DOHH2 (cell line): ENCODE data around the gene STPG2.

ENCODE experiments used
- H3F3A ChIP-seq: fragments of 200-600 bp; sonication (generic), shearing (Covaris generic); 2 replicates; pipeline ENCODE4 v1.6.0; 2016; ENCODE audit warnings: antibody characterized with exemption, mild to moderate bottlenecking; ENCODE audit not compliant: control insufficient read depth, insufficient read depth
- H3K27ac ChIP-seq: fragments of 200-600 bp; sonication (generic); 2 replicates; pipeline ENCODE4 v1.5.1; 2014; ENCODE audit warnings: low read depth, mild to moderate bottlenecking, low read length, moderate library complexity
- H3K27me3 ChIP-seq: fragments of 200-600 bp; sonication (generic); 2 replicates; pipeline ENCODE4 v1.6.1; 2014; ENCODE audit warnings: mild to moderate bottlenecking, low read length, mixed read lengths; ENCODE audit not compliant: control insufficient read depth
- H3K36me3 ChIP-seq: fragments of 200-600 bp; sonication (generic); 2 replicates; pipeline ENCODE4 v1.6.1; 2014; ENCODE audit warnings: mild to moderate bottlenecking, low read length, moderate library complexity, mixed read lengths; ENCODE audit not compliant: control insufficient read depth
- H3K4me1 ChIP-seq: fragments of 200-600 bp; sonication (generic); 2 replicates; pipeline ENCODE4 v1.6.1; 2014; ENCODE audit warnings: mild to moderate bottlenecking, low read length, mixed read lengths; ENCODE audit not compliant: control insufficient read depth
- H3K4me2 ChIP-seq: fragments of 200-600 bp; sonication (generic); 2 replicates; pipeline ENCODE4 v1.6.0; 2014; ENCODE audit warnings: mild to moderate bottlenecking, low read length, moderate library complexity
- H3K4me3 ChIP-seq: fragments of 200-600 bp; sonication (generic); 2 replicates; pipeline ENCODE4 v1.5.1; 2014; ENCODE audit warnings: mild to moderate bottlenecking, low read length, mixed read lengths
- H3K79me2 ChIP-seq: fragments of 200-600 bp; sonication (generic); 2 replicates; pipeline ENCODE4 v1.6.1; 2014; ENCODE audit warnings: mild to moderate bottlenecking, low read length, mixed read lengths; ENCODE audit not compliant: control insufficient read depth
- H3K9me2 ChIP-seq: fragments of 200-600 bp; sonication (generic); replicated peaks from 2 replicates; pipeline ENCODE4 v1.6.1; 2014; ENCODE audit warnings: mild to moderate bottlenecking, low read length, mixed read lengths; ENCODE audit not compliant: control insufficient read depth
- H3K9me3 ChIP-seq: fragments of 200-600 bp; sonication (generic); 2 replicates; pipeline ENCODE4 v1.6.1; 2014; ENCODE audit warnings: antibody characterized with exemption, low read length, mixed read lengths; ENCODE audit not compliant: control insufficient read depth, insufficient read depth
- H4K20me1 ChIP-seq: fragments of 200-600 bp; sonication (generic); 2 replicates; pipeline ENCODE4 v1.6.0; 2014; ENCODE audit warnings: low read depth, mild to moderate bottlenecking, antibody characterized with exemption, low read length, moderate library complexity; ENCODE audit not compliant: control insufficient read depth, insufficient read depth
- EZH2phosphoT487 ChIP-seq: fragments of 200-600 bp; sonication (generic); IDR thresholded peaks from 2 replicates; pipeline ENCODE4 v1.6.1; 2017; ENCODE audit warnings: borderline replicate concordance, mild to moderate bottlenecking, antibody characterized with exemption, low read length, moderate library complexity, mixed read lengths
- TF ChIP-seq, protein P1 (sequence below): fragments of 200-600 bp; sonication (generic); IDR thresholded peaks from one replicate; pipeline ENCODE4 v1.5.1; 2014; ENCODE audit warnings: antibody characterized with exemption, mild to moderate bottlenecking, low read depth, low read length; ENCODE audit not compliant: poor library complexity, severe bottlenecking

STPG2 gene

DNA sequence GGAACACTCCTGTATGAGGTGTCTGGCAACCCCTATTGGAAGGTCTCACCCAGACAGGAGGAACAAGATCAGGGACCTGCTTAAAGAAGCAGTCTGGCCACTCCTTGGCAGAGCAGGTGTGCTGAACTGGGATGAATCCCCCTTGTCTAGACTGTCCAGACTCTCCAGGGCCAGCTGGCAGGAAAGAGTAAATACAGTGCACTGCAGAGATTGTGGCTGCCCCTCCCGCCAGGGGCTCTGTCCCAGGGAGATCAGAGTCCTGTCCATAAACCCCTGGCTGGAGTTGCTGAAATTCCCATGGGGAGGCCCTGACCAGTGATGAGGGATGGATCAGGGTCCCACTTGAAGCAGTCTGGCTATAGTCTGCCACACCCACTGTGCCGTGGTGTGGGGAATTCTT is 17.7 kb downstream of the STPG2 start:
- no peaks in the 10 kb centered on the region for H3K4me1 ChIP-seq
- H3K4me2 ChIP-seq = no peak overlapping the region
- H3K27ac ChIP-seq = no peak overlapping the region
- no peak overlapping the region for H3K4me3 ChIP-seq
- H3K36me3 ChIP-seq = no peaks in the 10 kb centered on the region
- H3K79me2 ChIP-seq = no peaks in the 10 kb centered on the region
- H3K9me3 ChIP-seq = no peaks in the 10 kb centered on the region
- H4K20me1 ChIP-seq = no peaks in the 10 kb centered on the region
- no peaks in the 10 kb centered on the region for H3K27me3 ChIP-seq
- H3K9me2 ChIP-seq = no peaks in the 10 kb centered on the region
- TF ChIP-seq, protein P1, sequence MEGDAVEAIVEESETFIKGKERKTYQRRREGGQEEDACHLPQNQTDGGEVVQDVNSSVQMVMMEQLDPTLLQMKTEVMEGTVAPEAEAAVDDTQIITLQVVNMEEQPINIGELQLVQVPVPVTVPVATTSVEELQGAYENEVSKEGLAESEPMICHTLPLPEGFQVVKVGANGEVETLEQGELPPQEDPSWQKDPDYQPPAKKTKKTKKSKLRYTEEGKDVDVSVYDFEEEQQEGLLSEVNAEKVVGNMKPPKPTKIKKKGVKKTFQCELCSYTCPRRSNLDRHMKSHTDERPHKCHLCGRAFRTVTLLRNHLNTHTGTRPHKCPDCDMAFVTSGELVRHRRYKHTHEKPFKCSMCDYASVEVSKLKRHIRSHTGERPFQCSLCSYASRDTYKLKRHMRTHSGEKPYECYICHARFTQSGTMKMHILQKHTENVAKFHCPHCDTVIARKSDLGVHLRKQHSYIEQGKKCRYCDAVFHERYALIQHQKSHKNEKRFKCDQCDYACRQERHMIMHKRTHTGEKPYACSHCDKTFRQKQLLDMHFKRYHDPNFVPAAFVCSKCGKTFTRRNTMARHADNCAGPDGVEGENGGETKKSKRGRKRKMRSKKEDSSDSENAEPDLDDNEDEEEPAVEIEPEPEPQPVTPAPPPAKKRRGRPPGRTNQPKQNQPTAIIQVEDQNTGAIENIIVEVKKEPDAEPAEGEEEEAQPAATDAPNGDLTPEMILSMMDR = no peak
- no peak for TF ChIP-seq EZH2phosphoT487
- H3F3A ChIP-seq = no peaks in the 10 kb centered on the region

DNA sequence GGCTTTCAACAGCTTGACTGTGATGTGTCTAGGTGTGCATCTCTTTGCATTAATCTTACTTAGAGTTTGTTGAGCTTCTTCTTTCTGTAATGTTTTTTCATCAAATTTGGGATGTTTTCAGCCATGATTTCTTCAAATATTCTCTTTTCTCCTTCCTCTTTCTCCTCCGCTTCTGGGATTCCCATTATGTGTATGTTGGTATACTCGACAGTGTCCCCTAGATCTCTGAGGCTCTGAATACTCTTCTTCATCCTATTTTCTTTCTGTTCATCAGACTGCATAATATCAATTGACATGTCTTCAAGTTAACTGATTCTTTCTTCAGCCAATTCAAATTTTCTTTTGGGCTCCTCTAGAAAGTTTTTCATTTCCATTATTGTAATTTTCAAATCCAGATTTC is 25.9 kb downstream of the STPG2 start:
- Histone ChIP-seq H3K9me2 (no peaks in the 10 kb centered on the region), H4K20me1 (no peaks in the 10 kb centered on the region), H3K36me3 (no peaks in the 10 kb centered on the region), H3K79me2 (no peaks in the 10 kb centered on the region), H3K4me2 (no peak overlapping the region), H3K27ac (no peak overlapping the region), H3K4me3 (no peak overlapping the region), H3F3A (no peaks in the 10 kb centered on the region), H3K4me1 (no peaks in the 10 kb centered on the region), H3K27me3 (peaks cover 2% of the 10 kb centered on the region; the same call in 1 of the 2 replicates), H3K9me3 (no peaks in the 10 kb centered on the region)
- no peak for TF ChIP-seq EZH2phosphoT487
- TF ChIP-seq, protein P1 = no peak

DNA sequence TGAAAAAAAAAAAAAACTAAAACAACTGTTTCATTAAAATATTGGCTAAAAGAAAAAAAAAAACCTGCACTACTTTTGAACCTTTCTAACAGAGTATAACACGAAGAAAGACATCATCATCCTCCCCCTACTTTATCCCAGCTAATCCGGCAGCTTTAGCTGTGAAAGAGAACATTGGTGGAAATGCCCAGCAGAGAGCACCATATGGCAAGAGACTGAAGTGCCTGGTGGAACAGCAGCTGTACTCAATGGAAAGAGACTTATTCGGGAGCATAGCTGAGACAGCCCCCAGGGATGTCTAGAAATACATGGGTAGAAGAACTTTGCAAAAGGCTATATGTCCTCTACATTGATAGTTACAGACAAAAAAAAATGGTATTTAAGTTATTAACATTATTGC is 30.3 kb downstream of the STPG2 start:
- Histone ChIP-seq H3K36me3 (no peaks in the 10 kb centered on the region), H3K9me2 (no peaks in the 10 kb centered on the region), H3K9me3 (no peaks in the 10 kb centered on the region), H3F3A (no peaks in the 10 kb centered on the region), H3K27ac (no peak overlapping the region), H3K4me1 (no peaks in the 10 kb centered on the region), H3K4me3 (no peak overlapping the region), H4K20me1 (no peaks in the 10 kb centered on the region), H3K27me3 (peaks cover 2% of the 10 kb centered on the region; the same call in 1 of the 2 replicates), H3K79me2 (no peaks in the 10 kb centered on the region), H3K4me2 (no peak overlapping the region)
- TF ChIP-seq, protein P1 = no peak
- no peak for TF ChIP-seq EZH2phosphoT487
